Measurements from ENCODE around the gene PGM5.

The PGM5 gene

DNA sequence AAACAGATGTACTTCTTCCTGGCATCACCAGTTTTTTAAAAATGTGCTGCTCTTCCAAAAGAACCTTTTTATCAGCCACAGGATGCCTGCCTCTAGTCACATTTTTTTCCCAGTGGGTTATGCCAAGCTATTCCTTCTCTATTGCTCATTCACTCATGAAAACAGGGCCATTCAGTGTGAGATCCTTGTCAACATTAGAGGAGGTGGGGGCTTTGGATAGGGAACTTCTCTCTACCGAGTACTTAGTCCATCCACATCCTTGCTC lies 181.1 kb downstream of the PGM5 start:
- TF ChIP-seq SIN3A (IDR thresholded peaks at IDR 0.05; ENCODE audit: borderline replicate concordance, insufficient read depth, low read length), result no peak
- no peak for TF ChIP-seq REST (IDR thresholded peaks at IDR 0.05; ENCODE audit: insufficient read depth in 1 of 2, low read depth in 2 of 2, low read length in 2 of 2)
- no peak for TF ChIP-seq FOXP2 (optimal IDR thresholded peaks at IDR 0.05; ENCODE audit: borderline replicate concordance, extremely low read depth, extremely low read length, insufficient read depth)
- TF ChIP-seq TAF1 (IDR thresholded peaks at IDR 0.05; ENCODE audit: borderline replicate concordance, insufficient read depth, low read length), result no peak
- TF ChIP-seq POLR2AphosphoS5 (IDR thresholded peaks at IDR 0.05; ENCODE audit: low read depth, low read length), result no peak

- no peak for TF ChIP-seq TAF1 (IDR thresholded peaks at IDR 0.05; ENCODE audit: borderline replicate concordance, insufficient read depth, low read length)
- TF ChIP-seq FOXP2 (optimal IDR thresholded peaks at IDR 0.05; ENCODE audit: borderline replicate concordance, extremely low read depth, extremely low read length, insufficient read depth), result no peak
- no peak for TF ChIP-seq SIN3A (IDR thresholded peaks at IDR 0.05; ENCODE audit: borderline replicate concordance, insufficient read depth, low read length)
Measured at GRCh38 chr9:68538200-68538599, 181.8 kb downstream of the PGM5 start.

DNA sequence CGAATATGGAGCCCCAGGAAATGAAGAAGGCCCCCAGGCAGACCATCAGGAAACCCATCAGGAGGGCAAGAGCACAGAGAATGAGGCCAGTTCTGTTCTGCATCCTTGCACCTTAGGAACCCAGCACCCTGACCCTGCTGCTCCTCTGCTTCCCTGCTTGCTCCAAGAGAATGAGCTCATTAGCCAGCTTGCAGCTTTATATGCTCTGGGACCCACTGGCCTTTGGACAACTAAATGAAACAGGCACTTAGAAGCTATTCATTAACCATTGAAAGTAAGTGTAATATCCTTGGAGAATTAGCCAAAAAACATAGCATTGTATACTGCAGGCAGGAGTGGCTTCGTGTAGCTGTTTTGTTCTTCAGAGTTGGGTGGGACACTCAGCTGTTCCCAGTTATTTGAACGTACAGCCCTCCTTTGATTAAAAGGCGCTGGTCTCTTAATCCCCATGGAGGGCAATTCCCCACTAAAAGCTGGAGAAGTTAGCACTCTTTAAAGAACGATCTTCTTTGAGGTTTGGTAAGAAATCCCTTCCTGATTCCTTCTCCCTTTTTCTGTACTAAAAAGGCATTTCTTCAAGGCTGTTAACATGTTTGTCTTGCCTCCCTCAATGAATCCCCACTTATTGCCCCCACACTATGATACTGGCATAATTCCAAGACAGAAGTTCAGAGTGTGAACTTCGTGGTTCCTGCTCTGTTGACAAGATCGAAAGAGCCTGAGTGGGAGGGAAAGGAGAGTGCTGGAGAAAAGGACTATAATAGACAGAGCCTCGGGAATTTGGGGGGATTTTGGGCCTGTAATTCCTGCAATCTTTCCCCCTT lies 184.5 kb downstream of the PGM5 start, which contains the start of gene TMEM252:
Gene TMEM252 (minus strand): TSS at position 172 of the 824 bp plus-strand sequence. CDS start 69 bp downstream, at position 103.
- TF ChIP-seq TAF1 (IDR thresholded peaks at IDR 0.05; ENCODE audit: borderline replicate concordance, insufficient read depth, low read length) (no peak), FOXP2 (optimal IDR thresholded peaks at IDR 0.05; ENCODE audit: borderline replicate concordance, extremely low read depth, extremely low read length, insufficient read depth) (no peak), POLR2AphosphoS5 (IDR thresholded peaks at IDR 0.05; ENCODE audit: low read depth, low read length) (no peak), REST (IDR thresholded peaks at IDR 0.05; ENCODE audit: insufficient read depth in 1 of 2, low read depth in 2 of 2, low read length in 2 of 2) (no peak), SIN3A (IDR thresholded peaks at IDR 0.05; ENCODE audit: borderline replicate concordance, insufficient read depth, low read length) (no peak)

DNA sequence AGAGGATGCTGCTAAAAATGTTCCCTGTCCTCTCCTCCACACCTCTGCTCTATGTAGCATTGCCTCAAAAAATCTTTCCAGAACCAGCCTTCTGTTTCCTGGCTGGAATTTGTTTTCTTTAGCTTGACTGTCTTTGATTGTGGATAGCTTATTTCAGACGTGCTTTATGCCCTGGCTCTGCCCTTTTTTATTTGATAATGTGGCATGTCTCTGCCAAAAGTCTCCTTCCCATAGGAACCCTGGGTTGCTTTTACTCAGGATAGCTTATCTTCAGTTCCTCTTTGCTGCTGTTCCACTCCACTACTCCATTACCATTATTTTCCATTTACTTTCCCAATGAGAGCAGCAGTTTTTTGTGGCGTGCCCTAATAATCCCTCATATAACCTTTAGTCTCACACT lies 185.2 kb downstream of the PGM5 start:
- TF ChIP-seq TAF1 (IDR thresholded peaks at IDR 0.05; ENCODE audit: borderline replicate concordance, insufficient read depth, low read length) (no peak), SIN3A (IDR thresholded peaks at IDR 0.05; ENCODE audit: borderline replicate concordance, insufficient read depth, low read length) (no peak), POLR2AphosphoS5 (IDR thresholded peaks at IDR 0.05; ENCODE audit: low read depth, low read length) (no peak), REST (IDR thresholded peaks at IDR 0.05; ENCODE audit: insufficient read depth in 1 of 2, low read depth in 2 of 2, low read length in 2 of 2) (no peak), FOXP2 (optimal IDR thresholded peaks at IDR 0.05; ENCODE audit: borderline replicate concordance, extremely low read depth, extremely low read length, insufficient read depth) (no peak)

- TF ChIP-seq REST (IDR thresholded peaks at IDR 0.05; ENCODE audit: insufficient read depth in 1 of 2, low read depth in 2 of 2, low read length in 2 of 2) (no peak), FOXP2 (optimal IDR thresholded peaks at IDR 0.05; ENCODE audit: borderline replicate concordance, extremely low read depth, extremely low read length, insufficient read depth) (no peak), POLR2AphosphoS5 (IDR thresholded peaks at IDR 0.05; ENCODE audit: low read depth, low read length) (no peak), TAF1 (IDR thresholded peaks at IDR 0.05; ENCODE audit: borderline replicate concordance, insufficient read depth, low read length) (no peak), SIN3A (IDR thresholded peaks at IDR 0.05; ENCODE audit: borderline replicate concordance, insufficient read depth, low read length) (no peak)
Measured at GRCh38 chr9:68545033-68545705, 188.8 kb downstream of the PGM5 start.

Data from PFSK-1 (cell line).